Endothelial cell of umbilical vein (primary cell): ENCODE results near the gene RAB27B. TPM values are rescaled to one million over a fixed set of nuclear protein-coding genes. Genes with fewer than 3 reads are reported as not detected.

Experiments
- BruUV-seq: library from RNA; stranded (reverse); fragments of 400-500 nt; replicated peaks from 2 replicates; lab custom pipeline; 2021; lab: Mats Ljungman, UMichigan
- CTCF ChIA-PET: fragments of 300-600, 350-600 bp; sonication (Branson Sonifier 250); formaldehyde crosslinking; loops from one replicate; lab custom pipeline; 2021; ENCODE audit warnings: antibody characterized with exemption, inconsistent platforms; lab: Charles Lee
- POLR2A ChIA-PET: fragments of 300-600, 350-600 bp; sonication (Branson Sonifier 250); formaldehyde crosslinking; loops from one replicate; lab custom pipeline; 2021; ENCODE audit warnings: antibody characterized with exemption, inconsistent platforms; lab: Charles Lee
- DNase-seq: peaks from one replicate; pipeline ENCODE4 v3.0.0-alpha.2; 2011; ENCODE audit warnings: low read depth, low spot score
- FAIRE-seq: peaks from 2 replicates; lab custom pipeline; 2011; peaks lifted over from hg19 to GRCh38; lab: Jason Lieb, UNC
- H2AFZ ChIP-seq: 2 replicates; pipeline ENCODE4 v1.6.0; 2012; ENCODE audit warnings: low read depth, low read length, control low read depth, inconsistent platforms
- H3K27ac ChIP-seq: 2 replicates; pipeline ENCODE4 v1.5.1; 2011; ENCODE audit warnings: low read depth, mild to moderate bottlenecking, control low read depth, low read length, moderate library complexity; ENCODE audit not compliant: insufficient read depth
- H3K27me3 ChIP-seq, 2 experiments: 2 replicates each; pipeline versions ENCODE4 v1.6.0 to v1.6.1; 2011; ENCODE audit warnings: low read length in 2 of 2, mixed read lengths in 1 of 2; ENCODE audit not compliant: control insufficient read depth in 2 of 2, insufficient read depth in 2 of 2
- H3K36me3 ChIP-seq, 2 experiments: 2 replicates in 1 of 2; 3 replicates in 1 of 2; pipeline ENCODE4 v1.5.1; 2011; ENCODE audit warnings: low read length in 2 of 2, mild to moderate bottlenecking in 1 of 2, moderate library complexity in 1 of 2; ENCODE audit not compliant: control insufficient read depth in 2 of 2, insufficient read depth in 2 of 2; ENCODE audit errors: extremely low read depth in 1 of 2
- H3K4me1 ChIP-seq: 3 replicates; pipeline ENCODE4 v1.5.1; 2011; ENCODE audit warnings: mild to moderate bottlenecking, low read length; ENCODE audit not compliant: control insufficient read depth, insufficient read depth; ENCODE audit errors: extremely low read depth
- H3K4me2 ChIP-seq: 2 replicates; pipeline ENCODE4 v1.6.1; 2011; ENCODE audit warnings: low read length, control low read depth, mixed read lengths; ENCODE audit not compliant: insufficient read depth
- H3K4me3 ChIP-seq, 3 experiments: fragments of 200-600 bp in 1 of 3; sonication (generic), shearing (Covaris generic) in 1 of 3; replicated peaks in 1 of 3; 2 replicates each; pipeline ENCODE4 v1.5.1; 2011 to 2016; ENCODE audit warnings: control low read depth in 3 of 3, low read length in 3 of 3, mild to moderate bottlenecking in 2 of 3, inconsistent platforms in 1 of 3, low read depth in 1 of 3, moderate library complexity in 1 of 3; ENCODE audit not compliant: insufficient read depth in 1 of 3
- H3K79me2 ChIP-seq: 2 replicates; pipeline ENCODE4 v1.6.0; 2012; ENCODE audit warnings: low read length, inconsistent platforms; ENCODE audit not compliant: control insufficient read depth, insufficient read depth
- H3K9ac ChIP-seq: replicated peaks from 2 replicates; pipeline ENCODE3; 2011; ENCODE audit warnings: low read length, control low read depth; ENCODE audit not compliant: insufficient read depth; ENCODE audit errors: extremely low read depth
- H3K9me1 ChIP-seq: replicated peaks from 3 replicates; pipeline ENCODE4 v1.6.0; 2011; ENCODE audit warnings: mild to moderate bottlenecking, low read length; ENCODE audit not compliant: control insufficient read depth, insufficient read depth; ENCODE audit errors: extremely low read depth
- H3K9me3 ChIP-seq: replicated peaks from 2 replicates; pipeline ENCODE4 v1.5.1; 2012; ENCODE audit warnings: low read length, inconsistent platforms; ENCODE audit not compliant: control insufficient read depth, insufficient read depth
- H4K20me1 ChIP-seq: replicated peaks from 2 replicates; pipeline ENCODE3; 2011; ENCODE audit warnings: mild to moderate bottlenecking, low read length; ENCODE audit not compliant: control insufficient read depth, insufficient read depth; ENCODE audit errors: extremely low read depth
- EZH2 ChIP-seq: IDR thresholded peaks from 2 replicates; pipeline ENCODE4 v1.6.1; 2012; ENCODE audit warnings: borderline replicate concordance, low read depth, mild to moderate bottlenecking, moderate library complexity, low read length, inconsistent platforms; ENCODE audit not compliant: severe bottlenecking
- FOS ChIP-seq: IDR thresholded peaks from 2 replicates; pipeline ENCODE4 v1.6.1; 2011; ENCODE audit warnings: mild to moderate bottlenecking, low read length, moderate library complexity, borderline replicate concordance; ENCODE audit not compliant: insufficient read depth
- GATA2 ChIP-seq: IDR thresholded peaks from 2 replicates; pipeline ENCODE4 v1.7.0; 2011; ENCODE audit warnings: low read depth, mild to moderate bottlenecking, moderate library complexity, mixed read lengths, low read length; ENCODE audit not compliant: insufficient read length, insufficient read depth
- JUN ChIP-seq: IDR thresholded peaks from 2 replicates; pipeline ENCODE4 v1.6.1; 2011; ENCODE audit warnings: borderline replicate concordance, low read depth; ENCODE audit not compliant: insufficient read length, insufficient read depth
- MYC ChIP-seq: IDR thresholded peaks from one replicate; pipeline ENCODE4 v1.6.1; 2011; ENCODE audit warnings: mild to moderate bottlenecking, low read depth, low read length
- POLR2A ChIP-seq: IDR thresholded peaks from 2 replicates; pipeline ENCODE4 v1.6.1; 2012; ENCODE audit warnings: low read depth, mild to moderate bottlenecking, control low read depth, low read length
- POLR2AphosphoS5 ChIP-seq: IDR thresholded peaks from 2 replicates; pipeline ENCODE4 v1.6.1; 2012; ENCODE audit warnings: low read depth, mild to moderate bottlenecking, control low read depth, low read length, moderate library complexity; ENCODE audit not compliant: insufficient read depth
- dilution Hi-C: fragments of 300-500 bp; cut with MboI; formaldehyde crosslinking; loops from one replicate; pipeline ENCODE4 v1.15.0; 2019; ENCODE audit warnings: low sequenced_read_pairs; ENCODE audit not compliant: extremely low pct_ligation_motif_present
- intact Hi-C: fragments of 100-400 bp; cut with micrococcal nuclease; formaldehyde crosslinking; loops from one replicate; pipeline ENCODE4 v1.10.0; 2022
- polyA plus RNA-seq, 4 experiments: library from polyadenylated mRNA; depleted of rRNA in 3 of 4; stranded (reverse) in 3 of 4; unstranded in 1 of 4; fragments of >200 nt; gene quantifications; 2 replicates each; pipeline versions ENCODE4 v1.2.1 to v1.2.3, GENCODE V29; 2011 to 2012; ENCODE audit warnings: missing spikeins in 1 of 4
- total RNA-seq: library from RNA; stranded (reverse); gene quantifications from 2 replicates; pipeline ENCODE4 v1.2.3, GENCODE V29; 2021
- TF ChIP-seq, protein P1 (sequence below): IDR thresholded peaks from 2 replicates; pipeline ENCODE4 v1.6.1; 2011; ENCODE audit not compliant: insufficient read depth, insufficient read length
- TF ChIP-seq, protein P2 (sequence below), 2 donors: IDR thresholded peaks; 1 replicate in 1 of 2; 2 replicates in 1 of 2; pipeline ENCODE4 v1.5.1; 2011; ENCODE audit warnings: low read length in 2 of 2, mild to moderate bottlenecking in 2 of 2, moderate library complexity in 2 of 2, control low read depth in 1 of 2, inconsistent platforms in 1 of 2, low read depth in 1 of 2; ENCODE audit not compliant: insufficient read depth in 1 of 2; ENCODE audit errors: extremely low read depth in 1 of 2

The RAB27B gene
- total and polyA plus RNA-seq, 2 donors (not counting 3 experiments of a cell fraction or from before 2014, with no cell fraction given) = not detected

DNA sequence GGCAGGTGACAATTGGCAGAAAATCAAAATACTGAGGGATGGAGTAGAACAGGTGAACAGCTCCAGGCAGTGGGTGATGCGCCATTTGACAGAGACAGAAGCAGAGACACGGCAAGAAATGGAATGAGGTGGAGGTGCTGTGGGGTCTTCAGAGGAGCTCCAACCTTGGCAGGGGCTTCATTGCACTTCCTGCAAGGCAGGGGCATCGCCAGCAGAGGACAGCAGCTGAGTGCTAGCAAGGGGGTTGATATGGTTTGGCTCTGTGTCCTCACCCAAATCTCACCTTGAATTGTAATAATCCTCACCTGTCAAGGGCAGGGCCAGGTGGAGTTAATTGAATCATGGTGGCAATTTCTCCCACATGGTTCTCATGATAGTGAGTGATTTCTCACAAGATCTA is 88.2 kb downstream of the RAB27B start:
- TF ChIP-seq, protein P1, sequence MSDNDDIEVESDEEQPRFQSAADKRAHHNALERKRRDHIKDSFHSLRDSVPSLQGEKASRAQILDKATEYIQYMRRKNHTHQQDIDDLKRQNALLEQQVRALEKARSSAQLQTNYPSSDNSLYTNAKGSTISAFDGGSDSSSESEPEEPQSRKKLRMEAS = no peak
- TF ChIP-seq EZH2 = no peak
- TF ChIP-seq FOS = no peak
- TF ChIP-seq POLR2A = no peak
- TF ChIP-seq, protein P2, sequence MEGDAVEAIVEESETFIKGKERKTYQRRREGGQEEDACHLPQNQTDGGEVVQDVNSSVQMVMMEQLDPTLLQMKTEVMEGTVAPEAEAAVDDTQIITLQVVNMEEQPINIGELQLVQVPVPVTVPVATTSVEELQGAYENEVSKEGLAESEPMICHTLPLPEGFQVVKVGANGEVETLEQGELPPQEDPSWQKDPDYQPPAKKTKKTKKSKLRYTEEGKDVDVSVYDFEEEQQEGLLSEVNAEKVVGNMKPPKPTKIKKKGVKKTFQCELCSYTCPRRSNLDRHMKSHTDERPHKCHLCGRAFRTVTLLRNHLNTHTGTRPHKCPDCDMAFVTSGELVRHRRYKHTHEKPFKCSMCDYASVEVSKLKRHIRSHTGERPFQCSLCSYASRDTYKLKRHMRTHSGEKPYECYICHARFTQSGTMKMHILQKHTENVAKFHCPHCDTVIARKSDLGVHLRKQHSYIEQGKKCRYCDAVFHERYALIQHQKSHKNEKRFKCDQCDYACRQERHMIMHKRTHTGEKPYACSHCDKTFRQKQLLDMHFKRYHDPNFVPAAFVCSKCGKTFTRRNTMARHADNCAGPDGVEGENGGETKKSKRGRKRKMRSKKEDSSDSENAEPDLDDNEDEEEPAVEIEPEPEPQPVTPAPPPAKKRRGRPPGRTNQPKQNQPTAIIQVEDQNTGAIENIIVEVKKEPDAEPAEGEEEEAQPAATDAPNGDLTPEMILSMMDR (IDR thresholded peaks at IDR 0.05; ENCODE audit: extremely low read depth in 1 of 2, insufficient read depth in 1 of 2, low read depth in 1 of 2, low read length in 2 of 2) = no peak
- no peak for TF ChIP-seq MYC
- no peak for TF ChIP-seq GATA2
- TF ChIP-seq JUN = no peak
- TF ChIP-seq POLR2AphosphoS5 = no peak
- CTCF ChIA-PET = no interaction called here
- no peak overlapping the region for H3K9ac ChIP-seq
- H3K4me1 ChIP-seq = no peaks in the 10 kb centered on the region
- H3K27me3 ChIP-seq = no peaks in the 10 kb centered on the region
- no peak overlapping the region for H2AFZ ChIP-seq
- DNase-seq = no peak
- H3K4me2 ChIP-seq = no peak overlapping the region
- dilution Hi-C loops = no loop called here
- no peaks in the 10 kb centered on the region for H3K36me3 ChIP-seq
- H3K27ac ChIP-seq = no peak overlapping the region
- H4K20me1 ChIP-seq = no peaks in the 10 kb centered on the region
- intact Hi-C loops = no loop called here
- POLR2A ChIA-PET = no interaction called here
- FAIRE-seq = no peak
- no peaks in the 10 kb centered on the region for H3K79me2 ChIP-seq
- no peaks in the 10 kb centered on the region for H3K9me3 ChIP-seq
- no TSS peak for BruUV-seq
- H3K9me1 ChIP-seq = no peaks in the 10 kb centered on the region
- H3K4me3 ChIP-seq = no peak overlapping the region
